Epidermal melanocyte (primary cell): ENCODE data around the gene TAF5.
"Not testable (repeated sequence)": the region's sequence is repeated elsewhere in the genome, so short reads cannot be mapped to it uniquely, and the experiment has no call there.

Experiments
- DNase-seq: peaks from one replicate; pipeline ENCODE4 v3.0.0; 2011; ENCODE audit warnings: low spot score; ENCODE audit not compliant: insufficient read length

TAF5 gene

DNA sequence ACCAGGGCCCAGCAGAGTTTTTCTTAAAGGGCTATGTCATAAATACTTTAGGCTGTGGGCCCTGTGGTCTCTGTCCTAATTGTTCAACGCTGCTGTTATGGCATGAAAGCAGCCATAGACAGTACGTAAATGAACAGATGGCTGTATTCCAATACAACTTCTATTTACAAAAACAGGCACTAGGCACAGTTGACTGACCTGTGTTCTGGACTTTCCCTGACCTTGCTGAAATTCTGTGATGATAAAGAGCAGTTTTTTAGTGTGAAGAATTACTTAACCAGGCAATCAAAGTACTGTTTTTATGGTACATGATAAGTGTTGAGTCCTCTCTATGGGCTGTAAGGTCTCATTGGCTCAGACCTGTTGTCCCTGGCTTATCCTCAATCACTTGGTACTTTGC, 45.8 kb downstream of the TAF5 start:
- DNase-seq = no peak

DNA sequence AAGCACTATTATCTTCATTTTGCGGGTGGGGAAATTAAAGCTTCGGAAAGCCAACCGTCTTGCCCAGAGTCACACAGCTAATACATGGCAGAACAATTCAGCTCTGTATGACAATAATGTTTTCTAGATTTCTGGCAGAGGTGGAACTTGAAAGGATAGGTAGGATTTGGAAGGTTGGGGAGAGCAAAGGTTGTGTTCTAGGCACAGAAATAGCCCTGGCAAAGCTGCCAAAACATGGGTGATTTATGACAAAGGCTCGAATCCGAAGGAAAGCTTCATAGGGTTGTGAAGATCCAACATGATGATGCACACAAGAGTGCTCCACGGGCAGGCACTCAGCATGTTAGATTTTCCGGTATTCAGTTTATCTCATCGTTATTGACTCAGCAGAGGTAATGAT, 47.8 kb downstream of the TAF5 start:
- DNase-seq = no peak

DNA sequence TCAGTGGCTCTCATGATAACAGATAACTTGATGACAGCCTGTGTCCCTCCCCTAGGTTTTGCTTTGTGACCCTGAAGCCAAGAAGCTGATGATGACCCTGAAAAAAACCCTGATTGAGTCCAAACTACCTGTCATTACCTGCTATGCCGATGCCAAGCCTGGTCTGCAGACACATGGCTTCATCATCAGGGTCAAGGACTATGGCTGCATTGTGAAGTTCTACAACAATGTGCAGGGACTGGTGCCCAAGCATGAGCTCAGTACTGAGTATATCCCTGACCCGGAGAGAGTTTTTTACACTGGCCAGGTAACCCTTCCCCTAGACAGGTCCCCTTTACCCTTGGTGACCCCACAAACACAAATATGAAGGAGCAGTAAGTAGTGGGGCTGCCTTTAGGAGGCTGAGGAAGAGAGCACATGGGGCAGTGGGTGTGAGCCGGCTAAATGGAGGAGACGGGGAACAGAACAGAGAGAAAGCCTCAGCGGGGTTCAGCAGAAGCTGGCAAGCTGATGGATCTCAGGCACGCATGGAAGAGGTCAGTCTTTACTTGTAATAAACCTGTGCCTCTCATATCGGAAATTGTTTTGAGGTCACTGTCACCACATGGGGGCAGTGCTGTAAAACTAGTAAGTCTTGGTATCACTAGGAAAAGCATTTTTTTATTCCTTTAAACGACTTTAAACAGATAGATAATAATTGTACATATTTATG, 48.8 kb downstream of the TAF5 start:
- peak; percentile 50 for DNase-seq

DNA sequence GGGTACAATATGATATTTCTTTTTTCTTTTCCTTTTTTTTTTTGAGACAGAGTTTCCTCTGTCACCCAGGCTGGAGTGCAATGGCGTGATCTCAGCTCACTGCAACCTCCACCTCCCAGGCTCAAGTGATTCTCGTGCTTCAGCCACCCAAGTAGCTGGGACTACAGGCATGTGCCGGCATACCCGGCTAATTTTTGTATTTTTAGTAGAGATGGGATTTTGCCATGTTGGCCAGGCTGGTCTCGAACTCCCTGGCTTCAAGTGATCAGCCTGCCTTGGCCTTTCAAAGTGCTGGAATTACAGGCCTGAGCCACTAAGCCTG, 49.3 kb downstream of the TAF5 start:
- DNase-seq = not testable (repeated sequence)

DNA sequence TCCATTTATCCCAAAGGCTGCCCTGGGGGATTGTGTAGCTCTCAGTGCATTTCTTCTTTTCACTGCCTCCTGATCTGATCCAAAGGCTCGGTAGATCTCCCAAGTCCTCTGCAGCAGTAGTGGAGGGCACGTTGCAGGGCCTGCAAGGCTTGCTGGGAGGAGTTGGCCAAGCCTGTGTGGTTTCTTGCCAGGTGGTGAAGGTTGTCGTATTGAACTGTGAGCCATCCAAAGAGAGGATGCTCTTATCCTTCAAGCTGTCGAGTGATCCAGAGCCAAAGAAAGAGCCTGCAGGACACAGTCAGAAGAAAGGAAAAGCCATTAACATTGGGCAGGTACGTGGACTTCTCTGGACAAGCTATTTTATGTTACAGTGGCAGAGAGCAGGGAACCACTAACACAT, 49.8 kb downstream of the TAF5 start:
- DNase-seq = no peak

DNA sequence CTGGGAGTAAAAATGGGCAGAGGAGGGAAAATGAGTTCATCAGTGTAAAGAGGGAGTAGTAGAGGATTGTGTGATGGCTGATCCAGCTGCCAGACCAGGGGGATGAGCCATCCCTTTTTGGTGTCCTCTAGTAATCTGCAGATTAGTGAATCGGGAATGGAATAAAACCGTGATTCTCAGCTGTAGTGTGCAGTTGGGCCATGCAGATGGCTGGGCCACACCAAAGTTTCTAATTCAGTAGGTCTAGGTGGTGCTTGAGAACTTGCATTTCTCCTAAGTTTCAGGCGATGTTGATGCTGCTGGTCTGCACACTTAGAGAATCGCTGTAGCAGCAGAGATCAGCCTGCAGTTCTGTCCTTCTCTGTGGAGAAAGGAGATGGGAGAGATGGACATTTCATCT, 51.3 kb downstream of the TAF5 start:
- no peak for DNase-seq

DNA sequence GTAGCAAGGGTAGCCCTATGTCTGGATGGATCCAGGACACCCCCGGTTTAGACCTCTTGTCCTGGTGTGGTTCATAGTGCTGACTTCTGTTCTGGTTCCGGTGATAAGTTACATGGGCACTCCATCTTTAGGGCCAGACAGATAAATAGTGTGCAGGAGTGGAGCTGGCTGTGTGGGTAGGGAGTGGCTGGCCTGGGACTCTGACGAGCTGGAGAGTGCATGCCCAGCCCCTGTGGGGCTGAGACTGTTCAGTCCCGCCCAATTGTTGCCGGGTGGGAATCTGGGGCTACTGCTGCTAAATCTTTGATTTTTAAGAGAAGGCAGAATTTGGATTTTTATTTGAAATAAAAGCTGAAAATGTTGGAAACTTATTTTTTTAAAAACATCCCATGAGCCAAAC, 56.0 kb downstream of the TAF5 start:
- DNase-seq = no peak

DNA sequence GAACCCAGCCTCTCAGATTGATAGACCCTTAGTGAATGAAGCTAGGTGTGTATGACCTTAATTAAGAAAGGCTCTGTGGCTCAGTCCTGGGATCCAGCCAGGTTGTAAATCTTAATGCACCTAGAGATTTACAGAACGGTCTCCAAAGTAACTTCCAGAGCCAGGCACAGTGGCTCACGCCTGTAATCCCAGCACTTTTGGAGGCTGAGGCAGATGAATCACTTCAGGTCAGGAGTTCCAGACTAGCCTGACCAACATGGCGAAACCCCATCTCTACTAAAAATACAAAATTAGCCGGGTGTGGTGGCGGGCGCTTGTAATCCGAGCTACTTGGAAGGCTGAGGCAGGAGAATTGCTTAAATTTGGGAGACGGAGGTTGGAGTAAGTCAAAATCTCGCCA, 60.1 kb downstream of the TAF5 start:
- no peak for DNase-seq

DNA sequence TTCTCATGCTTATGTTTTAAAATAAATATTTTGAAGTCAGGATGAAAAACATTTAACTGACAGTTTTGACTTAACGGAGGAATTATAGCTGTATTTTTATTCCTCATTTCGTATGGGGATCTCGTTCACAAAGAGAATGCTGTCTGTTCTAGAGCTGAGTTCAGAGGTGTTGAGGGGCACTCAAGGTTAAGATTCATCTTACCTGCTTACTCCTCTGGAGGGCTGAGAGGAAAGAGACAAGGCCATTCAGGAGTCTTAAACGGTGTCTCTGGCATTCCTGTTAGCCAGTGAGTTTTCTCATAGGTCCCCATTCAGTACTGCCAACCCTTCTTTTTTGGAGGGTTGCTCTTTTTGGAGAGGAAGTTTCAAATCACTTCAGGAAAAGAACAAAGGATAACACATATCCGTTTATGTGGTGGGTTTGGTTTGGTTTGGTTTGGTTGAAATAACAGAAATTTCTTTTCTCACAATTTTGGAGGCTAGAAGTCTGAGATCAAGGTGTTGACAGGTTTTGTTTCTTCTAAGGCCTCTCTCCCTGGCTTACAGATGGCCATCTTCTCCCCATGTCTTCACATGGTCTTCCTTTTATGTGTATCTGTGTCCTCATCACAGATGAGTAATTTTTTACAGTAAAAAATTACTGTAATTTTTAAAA, 61.3 kb downstream of the TAF5 start:
- DNase-seq = no peak

DNA sequence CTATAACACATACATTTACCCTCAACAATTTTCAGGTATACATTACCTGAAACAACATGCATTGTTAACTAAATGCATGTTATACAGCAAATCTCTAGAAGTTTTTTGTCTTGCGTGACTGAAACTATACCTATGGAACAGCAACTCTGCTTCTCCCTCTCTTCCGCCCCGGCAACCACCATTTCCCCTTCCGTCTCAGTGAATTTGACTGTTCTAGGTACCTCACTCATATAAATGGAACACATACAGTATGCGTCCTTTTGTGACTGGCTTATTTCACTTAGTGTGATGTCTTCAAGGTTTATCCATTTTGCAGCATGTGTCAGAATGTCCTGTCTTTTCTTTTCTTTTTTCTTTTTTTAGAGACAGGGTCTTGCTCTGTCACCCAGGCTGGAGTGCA, 61.9 kb downstream of the TAF5 start:
- DNase-seq = no peak

DNA sequence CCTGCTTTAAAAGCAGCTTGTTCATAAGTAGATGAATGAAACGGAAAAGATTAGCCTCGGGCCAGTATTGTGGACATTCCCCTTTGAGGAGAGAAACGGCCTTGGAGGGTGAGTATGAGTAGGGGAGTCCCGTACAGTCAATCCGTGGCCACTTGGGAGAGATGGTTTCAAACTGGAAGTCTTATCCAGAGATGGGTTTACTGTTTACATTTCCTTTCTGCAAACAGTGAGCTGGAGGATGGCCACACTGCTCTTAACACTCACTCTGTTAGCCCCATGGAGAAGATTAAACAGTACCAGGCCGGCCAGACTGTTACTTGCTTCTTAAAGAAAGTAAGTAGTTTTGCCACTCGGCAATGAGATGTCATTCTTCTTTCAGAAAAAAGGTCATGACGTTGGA, 64.1 kb downstream of the TAF5 start:
- no peak for DNase-seq

DNA sequence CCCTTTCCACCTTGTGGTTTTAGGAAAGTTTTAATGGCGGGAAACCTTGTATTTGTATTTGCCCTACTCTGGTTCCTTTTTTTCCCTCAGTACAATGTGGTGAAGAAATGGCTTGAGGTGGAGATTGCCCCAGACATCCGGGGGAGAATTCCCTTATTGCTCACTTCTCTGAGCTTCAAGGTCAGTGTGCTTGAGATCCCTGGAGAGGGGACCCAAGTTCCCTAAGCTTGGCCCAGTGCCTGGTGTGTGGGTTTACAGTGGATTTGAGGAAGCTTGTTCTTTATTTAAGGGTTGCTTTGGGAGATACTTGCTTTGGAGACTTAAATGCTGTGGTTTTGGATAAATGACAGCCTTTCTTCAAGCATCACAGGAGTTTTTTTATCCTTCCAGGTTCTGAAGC, 66.1 kb downstream of the TAF5 start:
- no peak for DNase-seq
